Pancreas (tissue), 10 donors: Measurements from ENCODE around the gene PCSK4. TPM values are rescaled to one million over a fixed set of nuclear protein-coding genes. Genes with fewer than 3 reads are reported as not detected.
"Not testable (repeated sequence)": the region's sequence is repeated elsewhere in the genome, so short reads cannot be mapped to it uniquely, and the experiment has no call there.

ENCODE experiments used
- ATAC-seq, 4 donors: fragments of 200-7000 bp; cut with Tn5 transposase; one replicate each; pipeline versions ENCODE4 v1.8.0 to v1.9.1; 2020; ENCODE audit warnings: mild to moderate bottlenecking in 4 of 4, moderate library complexity in 4 of 4
- DNase-seq, 6 donors: peaks; one replicate each; pipeline ENCODE4 v3.0.0-alpha.2; 2020
- FAIRE-seq: peaks from 2 replicates; lab custom pipeline; 2012; peaks lifted over from hg19 to GRCh38; lab: Jason Lieb, UNC
- H3K27ac ChIP-seq, 4 donors: fragments of 200-600 bp; sonication (generic); 1 replicate in 3 of 4; 2 replicates in 1 of 4; pipeline versions ENCODE4 v1.5.0 to v1.8.0; 2020
- H3K27me3 ChIP-seq, 4 donors: fragments of 200-600 bp; one replicate each; pipeline ENCODE4 v1.8.0; 2021
- H3K36me3 ChIP-seq, 3 donors: fragments of 200-600 bp; sonication (generic) in 1 of 3; one replicate each; pipeline versions ENCODE4 v1.5.0 to v1.8.0; 2020 to 2021
- H3K4me1 ChIP-seq, 3 donors: fragments of 200-600 bp; one replicate each; pipeline ENCODE4 v1.8.0; 2021
- H3K4me3 ChIP-seq, 4 donors: fragments of 200-600 bp; sonication (generic) in 2 of 4; one replicate each; pipeline versions ENCODE4 v1.5.0 to v1.8.0; 2020 to 2021
- H3K9me3 ChIP-seq, 4 donors: fragments of 200-600 bp; one replicate each; pipeline ENCODE4 v1.8.0; 2021
- CTCF ChIP-seq, 4 donors: fragments of 200-600 bp; sonication (generic) in 3 of 4; IDR thresholded peaks; one replicate each; pipeline versions ENCODE4 v1.5.0 to v1.8.0; 2021; ENCODE audit warnings: antibody characterized with exemption in 4 of 4
- WGBS, 2 donors: extraction: QIAGEN DNeasy Blood & Tissue Kit; methylation state at CpG; one replicate each; pipeline ENCODE4 v1.1.7; 2013; 5-methylcytosine and 5-hydroxymethylcytosine counted together
- intact Hi-C, 3 donors: fragments of 100-400 bp; cut with DNase I; formaldehyde crosslinking; loops; one replicate each; pipeline versions ENCODE4 v1.11.1 to v1.14.2; 2022
- polyA plus RNA-seq, 2 donors: library from polyadenylated mRNA; stranded (reverse); fragments of 200-250 nt; gene quantifications; one replicate each; pipeline ENCODE4 v1.2.3, GENCODE V29; 2013
- total RNA-seq, 6 donors: library from RNA; stranded (reverse); fragmentation: NEBNext Ultra II Directional in 4 of 6; extraction: Animal tissue kit (Norgen Biotek cat#: 25700) in 4 of 6; gene quantifications; one replicate each; pipeline versions ENCODE4 v1.2.1 to v1.2.4, GENCODE V29; 2021 to 2023
- donor health status: healthy with polysubstance abuse.
- donor health status: DM: no; HTN: no; CAD: no; lungs with moderate emphysema.
- donor health status: DM: no; HTN: no; CAD: no.
- donor health status: control.
- donor health status: control.
- donor health status: Bipolar disorder and iron deficiency.
- donor health status: DM: yes; HTN: yes; CAD: no.
- donor health status: DM: no; HTN: no; CAD: no.
- donor health status: DM: no; HTN: no; CAD: no.
- donor health status: DM: yes; HTN: yes; CAD: no.

PCSK4 gene
- total and polyA plus RNA-seq, 8 donors: 1.5 to 11.5 (median 2.4) TPM

DNA sequence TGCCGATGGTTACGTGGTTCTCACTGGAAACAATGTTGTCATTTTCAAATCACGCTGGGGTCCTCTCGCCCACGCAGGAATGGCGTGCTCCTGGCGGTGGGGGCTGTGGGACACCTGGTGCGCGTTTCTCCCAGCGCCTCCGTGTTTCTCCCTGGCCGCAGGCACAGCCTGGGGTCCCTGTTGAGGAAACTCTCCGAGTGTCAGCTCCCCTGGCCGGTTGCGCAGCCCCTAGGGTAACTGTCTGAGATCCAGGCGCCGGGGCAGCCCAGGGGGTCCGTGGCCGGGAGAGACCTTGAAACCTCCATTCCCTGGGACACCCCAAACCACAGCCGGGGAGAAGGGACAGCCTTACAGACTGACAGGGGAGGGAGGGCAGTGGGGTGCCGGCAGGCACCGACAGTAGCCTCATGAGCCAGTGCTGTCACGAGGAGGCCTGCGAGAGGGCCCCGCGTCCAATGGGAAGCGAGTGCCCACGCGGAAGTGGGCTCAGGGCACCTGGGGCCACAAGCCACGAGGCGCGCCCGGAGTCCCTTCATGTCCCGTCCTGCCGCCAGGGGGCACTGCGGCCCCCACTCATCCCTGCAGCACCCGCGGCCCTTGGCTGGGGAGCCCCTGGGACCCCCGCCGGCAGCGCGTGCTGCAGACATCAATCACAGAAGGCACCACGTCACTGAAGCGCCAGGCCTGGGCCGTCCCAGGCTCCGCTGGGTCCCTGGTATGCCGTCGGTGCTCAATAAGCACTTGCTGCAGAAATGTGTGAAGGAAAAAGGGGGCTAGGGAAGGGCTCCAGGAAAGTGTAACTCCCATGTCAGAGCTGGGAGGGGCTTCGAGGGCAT, 13.2 kb upstream of the PCSK4 start:
- intact Hi-C loops: no loop called here
- no peak for FAIRE-seq

DNA sequence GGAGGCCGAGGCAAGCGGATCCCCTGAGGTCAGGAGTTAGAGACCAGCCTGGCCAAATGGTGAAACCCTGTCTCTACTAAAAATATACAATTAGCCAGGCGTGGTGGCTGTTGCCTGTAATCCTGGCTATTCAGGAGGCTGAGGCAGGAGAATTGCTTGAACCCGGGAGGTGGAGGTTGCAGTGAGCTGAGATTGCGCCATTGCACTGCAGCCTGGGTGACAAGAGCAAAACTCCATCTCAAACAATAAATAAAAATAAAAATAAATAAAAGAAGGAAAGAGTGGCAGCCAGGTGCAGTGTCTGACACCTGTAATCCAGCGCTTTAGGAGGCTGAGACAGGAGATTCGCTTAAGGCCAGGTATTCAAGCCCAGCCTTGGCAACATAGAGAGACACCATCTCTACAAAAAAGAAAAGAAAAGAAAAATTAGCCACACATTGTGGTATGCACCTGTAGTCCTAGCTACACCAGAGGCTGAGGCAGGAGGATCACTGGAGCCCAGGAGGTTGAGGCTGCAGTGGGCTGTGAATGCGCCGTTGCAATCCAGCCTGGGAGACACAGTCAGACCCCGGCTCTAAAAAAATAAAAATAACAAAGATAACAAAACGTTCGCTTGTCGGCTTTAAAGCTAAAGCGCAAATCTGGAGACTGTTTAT, 12.4 kb upstream of the PCSK4 start:
- DNase-seq (no peak), FAIRE-seq (no peak), ATAC-seq (no peak)
- no peak overlapping the region for H3K27ac ChIP-seq
- 73 to 78% methylated on average over 14 of the region's 14 CpGs for WGBS, 2 donors
- H3K27me3 ChIP-seq: no peaks in the 10 kb centered on the region
- peaks cover 0 to 11% (median 0%) of the 10 kb centered on the region in 3 donors for H3K4me1 ChIP-seq
- H3K4me3 ChIP-seq: no peak overlapping the region
- H3K9me3 ChIP-seq: no peaks in the 10 kb centered on the region
- H3K36me3 ChIP-seq: no peaks in the 10 kb centered on the region
- intact Hi-C loops: no loop called here
- TF ChIP-seq CTCF (IDR thresholded peaks at IDR 0.05): no peak

More for the DNA sequence above, 13.2 kb upstream of the PCSK4 start:
- Histone ChIP-seq H3K27me3 (no peaks in the 10 kb centered on the region), H3K4me3 (no peak overlapping the region), H3K4me1 (peaks cover 0 to 11% (median 0%) of the 10 kb centered on the region in 3 donors), H3K27ac (no peak overlapping the region), H3K9me3 (no peaks in the 10 kb centered on the region), H3K36me3 (no peaks in the 10 kb centered on the region)
- WGBS, 2 donors: 19 to 23% methylated on average over 42 to 49 of the region's 49 CpGs
- TF ChIP-seq CTCF (IDR thresholded peaks at IDR 0.05): peak; percentile 76 to 82 (median 78)
- peak in 5 of 6 donors; percentile 24 to 84 (median 65) for DNase-seq
- ATAC-seq: peak in 3 of 4 donors; percentile 9 to 14 (median 11)

GRCh38 chr19:1501200-1501595, 11.0 kb upstream of the PCSK4 start:
- 9 to 10% methylated on average over 9 of the region's 9 CpGs for WGBS, 2 donors
- intact Hi-C loops: no loop called here
- H3K27me3 ChIP-seq: no peaks in the 10 kb centered on the region
- no peak for TF ChIP-seq CTCF (IDR thresholded peaks at IDR 0.05)
- H3K9me3 ChIP-seq: no peaks in the 10 kb centered on the region
- no peaks in the 10 kb centered on the region for H3K36me3 ChIP-seq
- peak overlapping the region; percentile 26 to 57 (median 40) for H3K27ac ChIP-seq
- FAIRE-seq (no peak), ATAC-seq (peak; percentile 47 to 89 (median 68)), DNase-seq (peak in 3 of 6 donors; percentile 53 to 72 (median 57))
- no peak overlapping the region for H3K4me3 ChIP-seq
- H3K4me1 ChIP-seq: peaks cover 0 to 11% (median 0%) of the 10 kb centered on the region in 3 donors

- DNase-seq, H3K27ac ChIP-seq, intact Hi-C loops, FAIRE-seq, ATAC-seq, H3K4me3 ChIP-seq, H3K27me3 ChIP-seq, H3K9me3 ChIP-seq, H3K36me3 ChIP-seq: not testable (repeated sequence)
- H3K4me1 ChIP-seq: peaks cover 0 to 11% (median 0%) of the 10 kb centered on the region in 3 donors
- WGBS, 2 donors: 78 to 82% methylated on average over 8 to 32 of the region's 34 CpGs
These were observed 9.1 kb upstream of the PCSK4 start for GRCh38 chr19:1499231-1499630.

GRCh38 chr19:1497578-1498235, 7.6 kb upstream of the PCSK4 start:
- Histone ChIP-seq H3K4me3 (no peak overlapping the region), H3K9me3 (no peaks in the 10 kb centered on the region), H3K27ac (no peak overlapping the region), H3K4me1 (peaks cover 0 to 10% (median 0%) of the 10 kb centered on the region in 3 donors), H3K36me3 (no peaks in the 10 kb centered on the region), H3K27me3 (no peaks in the 10 kb centered on the region)
- ATAC-seq (no peak), DNase-seq (no peak), FAIRE-seq (no peak)
- intact Hi-C loops: no loop called here
- TF ChIP-seq CTCF (IDR thresholded peaks at IDR 0.05): no peak
- WGBS, 2 donors: 88 to 95% methylated on average over 25 of the region's 25 CpGs
